Loucy (cell line): ENCODE data around the gene DIP2B.

Experiments used
- EZH2phosphoT487 ChIP-seq: fragments of 200-600 bp; IDR thresholded peaks from 2 replicates; pipeline ENCODE4 v1.6.1; 2018; ENCODE audit warnings: antibody characterized with exemption, mild to moderate bottlenecking, moderate library complexity, borderline replicate concordance
- TF ChIP-seq, protein P1 (sequence below): fragments of 200-600 bp; sonication (generic); conservative IDR thresholded peaks from 2 replicates; pipeline ENCODE4 v1.5.1; 2014; ENCODE audit warnings: mild to moderate bottlenecking, antibody characterized with exemption, low read length

DNA sequence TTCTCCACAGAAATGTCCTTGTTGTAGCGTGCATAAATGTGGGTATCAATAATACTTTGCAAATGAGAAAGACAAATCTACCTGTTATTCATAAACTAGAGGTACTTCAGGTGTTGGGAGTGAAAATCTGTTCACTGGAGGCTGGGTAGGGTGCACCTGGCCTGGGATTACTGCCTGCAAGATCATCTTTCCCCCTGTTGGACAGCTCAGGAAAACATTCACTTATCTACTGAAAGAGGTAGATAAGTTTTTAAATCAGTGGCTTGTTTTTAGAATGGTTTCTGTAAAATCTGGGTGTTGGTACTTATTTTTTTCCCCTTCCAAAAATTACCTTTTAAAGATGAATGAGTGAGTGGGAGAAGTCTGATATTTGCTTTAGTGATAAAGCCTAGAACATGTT, 95.6 kb downstream of the DIP2B start:
- TF ChIP-seq, protein P1, sequence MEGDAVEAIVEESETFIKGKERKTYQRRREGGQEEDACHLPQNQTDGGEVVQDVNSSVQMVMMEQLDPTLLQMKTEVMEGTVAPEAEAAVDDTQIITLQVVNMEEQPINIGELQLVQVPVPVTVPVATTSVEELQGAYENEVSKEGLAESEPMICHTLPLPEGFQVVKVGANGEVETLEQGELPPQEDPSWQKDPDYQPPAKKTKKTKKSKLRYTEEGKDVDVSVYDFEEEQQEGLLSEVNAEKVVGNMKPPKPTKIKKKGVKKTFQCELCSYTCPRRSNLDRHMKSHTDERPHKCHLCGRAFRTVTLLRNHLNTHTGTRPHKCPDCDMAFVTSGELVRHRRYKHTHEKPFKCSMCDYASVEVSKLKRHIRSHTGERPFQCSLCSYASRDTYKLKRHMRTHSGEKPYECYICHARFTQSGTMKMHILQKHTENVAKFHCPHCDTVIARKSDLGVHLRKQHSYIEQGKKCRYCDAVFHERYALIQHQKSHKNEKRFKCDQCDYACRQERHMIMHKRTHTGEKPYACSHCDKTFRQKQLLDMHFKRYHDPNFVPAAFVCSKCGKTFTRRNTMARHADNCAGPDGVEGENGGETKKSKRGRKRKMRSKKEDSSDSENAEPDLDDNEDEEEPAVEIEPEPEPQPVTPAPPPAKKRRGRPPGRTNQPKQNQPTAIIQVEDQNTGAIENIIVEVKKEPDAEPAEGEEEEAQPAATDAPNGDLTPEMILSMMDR = no peak
- no peak for TF ChIP-seq EZH2phosphoT487
